Measurements from ENCODE around the gene ZKSCAN3.

The ZKSCAN3 gene

GRCh38 chr6:28370440-28370839 lies 20.7 kb downstream of the ZKSCAN3 start:
- no peak overlapping the region for H3K4me3 ChIP-seq (ENCODE audit: insufficient read depth, low read length, poor library complexity, severe bottlenecking)

GRCh38 chr6:28371280-28371679 lies 21.5 kb downstream of the ZKSCAN3 start:
- Histone ChIP-seq H3K9me2 (replicated peaks; ENCODE audit: insufficient read depth, low read length) (no peaks in the 10 kb centered on the region), H3K4me2 (ENCODE audit: low read depth, low read length, poor library complexity, severe bottlenecking) (no peak overlapping the region), H3K36me3 (ENCODE audit: low read length) (0 out of 2 replicates have a peak, but pooled peaks cover 4% of the 10 kb centered on the region), H3K27me3 (ENCODE audit: low read length) (no peaks in the 10 kb centered on the region), H3K9ac (ENCODE audit: low read length) (no peak overlapping the region), H3K9me3 (ENCODE audit: insufficient read depth, low read length) (no peaks in the 10 kb centered on the region), H3K79me2 (ENCODE audit: insufficient read depth, low read length) (no peaks in the 10 kb centered on the region), H2AFZ (ENCODE audit: low read depth, low read length, severe bottlenecking) (no peak overlapping the region), H4K20me1 (ENCODE audit: low read depth, low read length) (no peaks in the 10 kb centered on the region), H3K27ac (ENCODE audit: low read depth, low read length) (no peak overlapping the region), H3K4me3 (ENCODE audit: insufficient read depth, low read length, poor library complexity, severe bottlenecking) (no peak overlapping the region), H3F3A (ENCODE audit: insufficient read depth) (no peaks in the 10 kb centered on the region)
- TF ChIP-seq CTCF (IDR thresholded peaks at IDR 0.05; ENCODE audit: insufficient read depth, low read length, poor library complexity, severe bottlenecking) (no peak), EZH2phosphoT487 (conservative IDR thresholded peaks at IDR 0.05; ENCODE audit: low read length) (no peak)

More at GRCh38 chr6:28370440-28370839, 20.7 kb downstream of the ZKSCAN3 start:
- no peaks in the 10 kb centered on the region for H4K20me1 ChIP-seq (ENCODE audit: low read depth, low read length)
- TF ChIP-seq EZH2phosphoT487 (conservative IDR thresholded peaks at IDR 0.05; ENCODE audit: low read length) (no peak), CTCF (IDR thresholded peaks at IDR 0.05; ENCODE audit: insufficient read depth, low read length, poor library complexity, severe bottlenecking) (no peak)
- H3K4me2 ChIP-seq (ENCODE audit: low read depth, low read length, poor library complexity, severe bottlenecking) = no peak overlapping the region
- H3K9ac ChIP-seq (ENCODE audit: low read length) = no peak overlapping the region
- no peaks in the 10 kb centered on the region for H3K79me2 ChIP-seq (ENCODE audit: insufficient read depth, low read length)
- H3K9me3 ChIP-seq (ENCODE audit: insufficient read depth, low read length) = no peaks in the 10 kb centered on the region
- H3K27ac ChIP-seq (ENCODE audit: low read depth, low read length) = no peak overlapping the region
- H3K36me3 ChIP-seq (ENCODE audit: low read length) = no peaks in the 10 kb centered on the region
- no peaks in the 10 kb centered on the region for H3F3A ChIP-seq (ENCODE audit: insufficient read depth)
- H2AFZ ChIP-seq (ENCODE audit: low read depth, low read length, severe bottlenecking) = no peak overlapping the region
- H3K9me2 ChIP-seq (replicated peaks; ENCODE audit: insufficient read depth, low read length) = no peaks in the 10 kb centered on the region
- no peaks in the 10 kb centered on the region for H3K27me3 ChIP-seq (ENCODE audit: low read length)

- no peak overlapping the region for H2AFZ ChIP-seq (ENCODE audit: low read depth, low read length, severe bottlenecking)
- H3K27ac ChIP-seq (ENCODE audit: low read depth, low read length) = no peak overlapping the region
- H3F3A ChIP-seq (ENCODE audit: insufficient read depth) = no peaks in the 10 kb centered on the region
- no peak overlapping the region for H3K9ac ChIP-seq (ENCODE audit: low read length)
- H3K9me2 ChIP-seq (replicated peaks; ENCODE audit: insufficient read depth, low read length) = no peaks in the 10 kb centered on the region
- no peaks in the 10 kb centered on the region for H4K20me1 ChIP-seq (ENCODE audit: low read depth, low read length)
- H3K9me3 ChIP-seq (ENCODE audit: insufficient read depth, low read length) = no peaks in the 10 kb centered on the region
- H3K36me3 ChIP-seq (ENCODE audit: low read length) = 0 out of 2 replicates have a peak, but pooled peaks cover 4% of the 10 kb centered on the region
- H3K4me2 ChIP-seq (ENCODE audit: low read depth, low read length, poor library complexity, severe bottlenecking) = no peak overlapping the region
- H3K4me3 ChIP-seq (ENCODE audit: insufficient read depth, low read length, poor library complexity, severe bottlenecking) = no peak overlapping the region
- H3K27me3 ChIP-seq (ENCODE audit: low read length) = no peaks in the 10 kb centered on the region
- no peak for TF ChIP-seq EZH2phosphoT487 (conservative IDR thresholded peaks at IDR 0.05; ENCODE audit: low read length)
- no peak for TF ChIP-seq CTCF (IDR thresholded peaks at IDR 0.05; ENCODE audit: insufficient read depth, low read length, poor library complexity, severe bottlenecking)
- no peaks in the 10 kb centered on the region for H3K79me2 ChIP-seq (ENCODE audit: insufficient read depth, low read length)
Observed at GRCh38 chr6:28371706-28372451, 22.1 kb downstream of the ZKSCAN3 start.

All from SU-DHL-6 (cell line).